Measurements from ENCODE around the gene ERVK3-1. TPM values are rescaled to one million over a fixed set of nuclear protein-coding genes. Genes with fewer than 3 reads are reported as not detected.

ERVK3-1 gene
- total RNA-seq, 6 experiments from 2014 or later: 12.4 to 44.7 (median 15.8) TPM

DNA sequence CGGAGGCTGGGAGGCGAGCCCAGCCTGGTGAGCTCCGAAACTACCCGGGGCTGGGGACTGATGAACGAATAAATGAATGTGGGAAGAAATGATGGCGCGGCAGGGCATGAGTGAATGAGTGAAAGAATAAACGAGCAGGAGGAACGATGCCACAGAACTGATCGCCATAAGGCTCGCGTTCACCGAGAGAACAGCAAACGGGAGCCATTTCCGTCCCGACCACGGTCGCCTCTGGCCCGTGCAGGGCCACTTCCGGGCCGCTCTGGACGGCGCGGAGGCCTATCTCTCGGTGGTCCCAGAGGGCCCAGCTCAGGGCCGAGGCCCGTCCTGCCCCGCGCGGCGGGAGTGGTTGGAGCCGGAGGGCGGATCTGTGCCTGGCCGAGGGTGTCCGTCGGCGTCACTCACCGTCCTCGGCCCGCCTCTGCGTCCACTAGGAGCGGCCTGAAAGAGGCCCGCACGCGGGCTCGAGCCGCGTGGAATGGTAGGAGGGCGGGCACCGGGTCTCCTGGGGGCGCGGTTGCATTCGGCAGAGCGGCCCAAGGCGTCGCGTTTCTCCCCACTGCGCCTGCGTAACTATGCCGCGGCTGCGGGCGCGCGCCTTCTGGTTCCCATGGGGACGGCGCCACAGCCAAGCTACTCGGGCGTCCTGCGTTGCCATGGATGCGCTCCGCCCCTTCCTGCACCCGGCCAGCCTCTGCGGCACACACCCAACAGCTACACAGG is 57.3 kb downstream of the ERVK3-1 start, which contains the start of gene ZNF497:
Gene ZNF497, minus strand, starts transcription at position 480 of the 723 bp plus-strand sequence. CDS start 5,116 bp downstream, outside the sequence.
- WGBS (ENCODE audit: insufficient coverage, low coverage, low lambda C conversion rate, missing lambda C conversion rate): 0% methylated on average over 13 of the region's 74 CpGs
- DNase-seq (peak; percentile 98 to 99 (median 99)), ATAC-seq (peak; percentile 92 to 95 (median 94))
- Histone ChIP-seq H3K36me3 (no peaks in the 10 kb centered on the region), H3K27ac (peak within 1 kb of the TSS; percentile 81 to 90 (median 88)), H3K27me3 (no peaks in the 10 kb centered on the region), H3K9me3 (no peaks in the 10 kb centered on the region), H3K4me3 (peak within 1 kb of the TSS; percentile 81 to 94 (median 83)), H3K4me1 (no peaks in the 10 kb centered on the region)
- intact Hi-C loops (cut with DNase I): no loop called here
- TF ChIP-seq POLR2A (IDR thresholded peaks at IDR 0.05): peak; percentile 82
- TF ChIP-seq CTCF (IDR thresholded peaks at IDR 0.05): no peak

- H3K9me3 ChIP-seq: no peaks in the 10 kb centered on the region
- no peak overlapping the region for H3K4me3 ChIP-seq
- no peaks in the 10 kb centered on the region for H3K36me3 ChIP-seq
- TF ChIP-seq CTCF (IDR thresholded peaks at IDR 0.05): no peak
- no peak for TF ChIP-seq POLR2A (IDR thresholded peaks at IDR 0.05)
- H3K27me3 ChIP-seq: no peaks in the 10 kb centered on the region
- no peaks in the 10 kb centered on the region for H3K4me1 ChIP-seq
- intact Hi-C loops (cut with DNase I): no loop called here
- DNase-seq: peak in 1 of 3 donors; percentile 10
- no peak for ATAC-seq
- H3K27ac ChIP-seq: no peak overlapping the region
- 63% methylated on average over 3 of the region's 5 CpGs for WGBS (ENCODE audit: insufficient coverage, low coverage, low lambda C conversion rate, missing lambda C conversion rate)
These were observed 59.0 kb downstream of the ERVK3-1 start for GRCh38 chr19:58364146-58364545.

Small RNA genes lying within 50 kb of the gene (microRNA-seq; reads per million reads assigned to microRNA genes)
- 0 to 0.29 reads per million in 2 donors for gene MIR6806

Small RNA genes lying within 50 kb of the gene (small RNA-seq; reads per million reads assigned to genes)
- gene MIR6806 (0 to 0.10 reads per million in 2 experiments), gene RNA5SP473 (0 to 0.29 reads per million in 2 experiments)

Other genes with a start within 250 kb of the ERVK3-1 start
- under 1 TPM; 0.12 to 0.71 (median 0.32) TPM for gene ZNF135, start 246.1 kb upstream of the ERVK3-1 start, total RNA-seq
- 10 to 100 TPM in 4 of 6 experiments, 1 to 10 TPM in 2; 6.3 to 17.1 (median 10.7) TPM for gene ZSCAN18, start 207.1 kb upstream of the ERVK3-1 start, total RNA-seq
- gene ZNF329, start 154.6 kb upstream of the ERVK3-1 start, total RNA-seq: 1 to 10 TPM; 2.0 to 7.2 (median 2.9) TPM
- gene ZNF274, start 122.3 kb upstream of the ERVK3-1 start, total RNA-seq: 10 to 100 TPM; 12.7 to 18.5 (median 14.4) TPM
- 10 to 100 TPM in 3 of 6 experiments, 1 to 10 TPM in 3; 6.1 to 16.5 (median 10.7) TPM for gene ZNF544, start 76.5 kb upstream of the ERVK3-1 start, total RNA-seq
- gene ZNF8, start 26.4 kb upstream of the ERVK3-1 start, total RNA-seq: 1 to 10 TPM; 1.0 to 2.3 (median 1.6) TPM
- gene ZSCAN22, start 21.6 kb downstream of the ERVK3-1 start, total RNA-seq: 1 to 10 TPM; 1.7 to 2.9 (median 2.1) TPM
- 1,000 to 10,000 TPM in 4 of 6 experiments, 100 to 1,000 TPM in 2; 897 to 2,313 (median 1,164) TPM for gene A1BG, start 48.1 kb downstream of the ERVK3-1 start, total RNA-seq
- gene ZNF497, start 57.4 kb downstream of the ERVK3-1 start, total RNA-seq: 1 to 10 TPM in 5 of 6 experiments, under 1 TPM in 1; 0.73 to 3.1 (median 1.7) TPM
- 1 to 10 TPM; 1.7 to 3.9 (median 2.4) TPM for gene ZNF837, start 75.7 kb downstream of the ERVK3-1 start, total RNA-seq
- 100 to 1,000 TPM; 274 to 637 (median 304) TPM for gene RPS5, start 81.9 kb downstream of the ERVK3-1 start, total RNA-seq
- gene RNF225, start 90.3 kb downstream of the ERVK3-1 start, total RNA-seq: not detected
- 10 to 100 TPM in 1 of 6 experiments, 1 to 10 TPM in 5; 5.6 to 12.1 (median 6.6) TPM for gene ZNF584, start 103.3 kb downstream of the ERVK3-1 start, total RNA-seq
- gene ZNF132, start 134.8 kb downstream of the ERVK3-1 start, total RNA-seq: 1 to 10 TPM in 3 of 6 experiments, under 1 TPM in 3; 0.75 to 2.8 (median 1.0) TPM
- gene ZNF324B, start 146.2 kb downstream of the ERVK3-1 start, total RNA-seq: 1 to 10 TPM; 2.9 to 3.3 (median 2.9) TPM
- gene ZNF324, start 161.7 kb downstream of the ERVK3-1 start, total RNA-seq: 1 to 10 TPM; 2.9 to 4.9 (median 3.8) TPM
- 1 to 10 TPM; 1.4 to 5.4 (median 4.1) TPM for gene ZNF446, start 171.0 kb downstream of the ERVK3-1 start, total RNA-seq
- 100 to 1,000 TPM; 107 to 737 (median 366) TPM for gene SLC27A5, start 206.6 kb downstream of the ERVK3-1 start, total RNA-seq
- gene ZBTB45, start 214.4 kb downstream of the ERVK3-1 start, total RNA-seq: 1 to 10 TPM; 3.5 to 4.8 (median 4.3) TPM
- gene TRIM28, start 238.7 kb downstream of the ERVK3-1 start, total RNA-seq: 100 to 1,000 TPM in 3 of 6 experiments, 10 to 100 TPM in 3; 75.4 to 106 (median 94.7) TPM
- 10 to 100 TPM; 62.1 to 90.9 (median 70.7) TPM for gene CHMP2A, start 249.7 kb downstream of the ERVK3-1 start, total RNA-seq